ENCODE measurements around the gene NRG3.

Gene NRG3

DNA sequence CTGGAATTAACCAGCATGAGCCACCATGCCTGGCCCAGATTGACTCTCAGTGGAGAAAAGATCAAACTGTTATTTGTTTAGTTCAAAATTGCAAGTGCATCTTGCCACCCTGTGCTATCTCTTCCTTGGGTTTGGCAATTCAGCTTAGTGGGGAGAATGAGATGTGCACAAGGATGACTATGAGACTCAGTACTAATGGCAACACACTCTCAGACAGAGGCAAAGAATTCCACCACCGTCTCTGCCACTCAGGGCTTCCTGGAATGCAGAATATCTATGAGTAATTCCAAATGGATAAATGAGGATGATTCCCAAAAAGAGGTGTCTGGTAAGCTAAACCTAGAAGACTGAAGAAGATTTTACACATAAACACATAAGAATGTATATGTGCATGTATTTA is 525.8 kb downstream of the NRG3 start:
- TF ChIP-seq, protein P1, sequence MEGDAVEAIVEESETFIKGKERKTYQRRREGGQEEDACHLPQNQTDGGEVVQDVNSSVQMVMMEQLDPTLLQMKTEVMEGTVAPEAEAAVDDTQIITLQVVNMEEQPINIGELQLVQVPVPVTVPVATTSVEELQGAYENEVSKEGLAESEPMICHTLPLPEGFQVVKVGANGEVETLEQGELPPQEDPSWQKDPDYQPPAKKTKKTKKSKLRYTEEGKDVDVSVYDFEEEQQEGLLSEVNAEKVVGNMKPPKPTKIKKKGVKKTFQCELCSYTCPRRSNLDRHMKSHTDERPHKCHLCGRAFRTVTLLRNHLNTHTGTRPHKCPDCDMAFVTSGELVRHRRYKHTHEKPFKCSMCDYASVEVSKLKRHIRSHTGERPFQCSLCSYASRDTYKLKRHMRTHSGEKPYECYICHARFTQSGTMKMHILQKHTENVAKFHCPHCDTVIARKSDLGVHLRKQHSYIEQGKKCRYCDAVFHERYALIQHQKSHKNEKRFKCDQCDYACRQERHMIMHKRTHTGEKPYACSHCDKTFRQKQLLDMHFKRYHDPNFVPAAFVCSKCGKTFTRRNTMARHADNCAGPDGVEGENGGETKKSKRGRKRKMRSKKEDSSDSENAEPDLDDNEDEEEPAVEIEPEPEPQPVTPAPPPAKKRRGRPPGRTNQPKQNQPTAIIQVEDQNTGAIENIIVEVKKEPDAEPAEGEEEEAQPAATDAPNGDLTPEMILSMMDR (IDR thresholded peaks at IDR 0.05; ENCODE audit: insufficient read depth, low read depth, low read length, missing control alignments), result no peak
- no peak for DNase-seq (ENCODE audit: low read depth)
- H3K4me3 ChIP-seq (ENCODE audit: low read depth, low read length), result no peak overlapping the region

DNA sequence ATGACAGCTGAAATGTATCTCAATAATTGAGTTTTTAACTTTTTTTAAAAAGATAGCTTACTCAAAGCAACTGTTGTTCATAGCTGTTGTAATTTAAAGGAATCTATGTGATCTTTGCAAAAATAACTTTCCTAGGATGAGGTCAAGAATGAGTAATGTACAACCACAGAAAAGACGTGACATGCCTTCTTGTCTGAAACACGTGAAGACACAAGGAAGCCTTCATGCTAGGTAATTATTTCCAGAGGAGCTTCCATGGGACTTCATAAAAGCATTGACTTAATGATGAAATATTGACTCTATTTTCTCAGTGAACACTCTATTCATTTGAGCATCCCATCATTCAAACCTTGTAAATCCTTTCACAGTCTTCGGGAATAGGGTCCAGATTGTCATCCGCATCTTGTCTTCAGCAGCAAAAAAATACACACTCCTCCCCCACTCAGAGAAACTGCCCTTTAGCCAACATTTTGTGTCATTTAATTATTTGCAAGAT is 528.0 kb downstream of the NRG3 start:
- H3K4me3 ChIP-seq (ENCODE audit: low read depth, low read length), result no peak overlapping the region
- DNase-seq (ENCODE audit: low read depth), result no peak
- TF ChIP-seq, protein P1 (IDR thresholded peaks at IDR 0.05; ENCODE audit: insufficient read depth, low read depth, low read length, missing control alignments), result no peak

DNA sequence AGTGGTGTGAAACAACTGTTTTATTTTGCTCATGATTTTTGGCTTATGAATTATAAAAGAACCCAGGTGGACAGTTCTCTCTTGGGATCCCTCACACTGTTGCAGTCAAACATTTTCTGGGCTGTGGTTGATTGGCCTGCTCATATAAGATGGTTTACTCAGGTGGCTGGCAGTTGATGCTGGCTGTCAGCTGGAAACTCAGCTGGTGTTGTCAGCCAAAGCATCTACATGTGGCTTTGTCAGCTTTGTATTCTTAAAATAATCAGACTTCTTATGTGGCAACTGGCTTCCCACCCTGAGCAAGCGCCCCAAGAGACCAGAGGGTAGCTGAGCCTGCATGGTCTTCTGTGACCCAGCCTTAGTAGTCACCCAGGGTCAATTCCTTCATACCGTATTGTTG is 534.7 kb downstream of the NRG3 start:
- DNase-seq (ENCODE audit: low read depth), result no peak
- TF ChIP-seq, protein P1 (IDR thresholded peaks at IDR 0.05; ENCODE audit: insufficient read depth, low read depth, low read length, missing control alignments), result no peak
- H3K4me3 ChIP-seq (ENCODE audit: low read depth, low read length), result no peak overlapping the region

DNA sequence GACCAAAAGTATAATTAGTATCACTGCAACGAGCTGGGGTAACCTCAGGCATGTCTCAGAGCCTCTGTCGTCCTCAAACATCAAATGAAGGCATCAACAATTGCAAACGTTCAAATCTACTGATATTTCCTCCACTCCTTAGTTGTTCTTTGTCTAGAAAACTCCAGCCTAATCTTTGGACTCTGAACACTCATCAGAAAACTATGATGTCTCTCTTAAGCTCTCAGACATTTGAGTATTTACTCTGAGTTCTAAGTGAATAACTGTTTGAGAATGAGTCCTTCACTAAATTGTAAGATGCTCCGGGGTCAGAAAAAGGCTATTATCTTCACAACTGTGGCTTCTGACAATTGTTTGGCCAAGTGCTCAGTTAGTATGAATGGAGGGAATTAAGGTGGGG is 536.4 kb downstream of the NRG3 start:
- no peak for DNase-seq (ENCODE audit: low read depth)
- TF ChIP-seq, protein P1 (IDR thresholded peaks at IDR 0.05; ENCODE audit: insufficient read depth, low read depth, low read length, missing control alignments), result no peak
- H3K4me3 ChIP-seq (ENCODE audit: low read depth, low read length), result no peak overlapping the region

DNA sequence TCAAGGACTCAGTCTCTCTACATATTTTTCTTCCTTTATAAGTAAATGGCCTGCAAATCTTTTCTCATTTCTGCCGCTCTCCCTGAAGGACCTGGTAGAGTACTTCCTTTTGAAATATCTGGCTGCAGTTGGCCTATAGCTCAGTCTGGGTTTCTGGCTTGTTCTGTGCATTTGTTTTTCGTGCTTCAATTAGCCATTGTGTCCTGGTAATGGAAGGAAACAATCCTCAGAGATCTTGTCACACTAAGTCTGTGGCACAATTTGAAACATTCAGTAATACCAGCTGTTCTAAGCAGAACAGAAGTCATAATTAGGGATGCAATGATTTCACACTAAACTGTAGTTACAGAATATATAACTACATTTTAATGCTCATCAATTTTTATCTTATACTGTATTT is 545.0 kb downstream of the NRG3 start:
- TF ChIP-seq, protein P1 (IDR thresholded peaks at IDR 0.05; ENCODE audit: insufficient read depth, low read depth, low read length, missing control alignments), result no peak
- DNase-seq (ENCODE audit: low read depth), result no peak
- no peak overlapping the region for H3K4me3 ChIP-seq (ENCODE audit: low read depth, low read length)

DNA sequence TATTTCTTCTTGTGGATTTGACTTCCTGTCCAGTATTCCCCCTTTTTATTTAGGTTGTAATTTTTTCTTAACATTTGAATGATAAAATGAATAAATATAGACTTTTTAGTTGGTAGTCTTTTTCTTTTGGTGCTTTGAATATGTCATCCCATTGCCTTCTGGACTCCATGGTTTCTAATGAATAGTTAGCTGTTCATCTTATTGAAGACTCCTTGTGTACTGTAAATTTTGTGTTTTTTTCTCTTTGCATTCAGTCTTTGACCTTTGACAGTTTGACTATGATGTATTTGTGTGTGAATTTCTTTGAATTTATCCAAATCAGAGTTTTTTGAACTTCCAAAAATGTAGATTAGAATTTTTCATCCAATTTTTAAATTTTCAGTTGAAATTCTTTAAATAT is 554.3 kb downstream of the NRG3 start:
- no peak for DNase-seq (ENCODE audit: low read depth)
- TF ChIP-seq, protein P1 (IDR thresholded peaks at IDR 0.05; ENCODE audit: insufficient read depth, low read depth, low read length, missing control alignments), result no peak
- no peak overlapping the region for H3K4me3 ChIP-seq (ENCODE audit: low read depth, low read length)

DNA sequence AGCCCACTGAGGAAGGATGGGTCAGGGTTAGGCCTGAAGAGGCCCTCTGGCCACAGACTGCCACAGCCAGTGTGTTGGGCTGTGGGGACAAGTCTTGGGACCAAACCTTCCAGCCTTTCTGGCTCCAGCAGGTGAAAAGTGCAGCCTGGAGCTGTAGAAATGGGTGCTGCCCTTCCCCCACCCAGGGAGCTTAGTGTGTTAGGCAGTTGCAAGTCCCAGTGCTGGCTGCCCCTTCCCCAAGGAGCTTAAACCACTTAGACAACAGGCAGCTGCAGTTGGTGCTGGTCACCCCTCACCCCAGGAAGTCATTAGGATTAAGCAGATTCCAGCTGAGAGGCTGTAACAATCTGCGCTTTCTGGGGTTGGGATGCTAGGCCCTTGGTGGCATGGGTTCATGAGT is 563.3 kb downstream of the NRG3 start:
- TF ChIP-seq, protein P1 (IDR thresholded peaks at IDR 0.05; ENCODE audit: insufficient read depth, low read depth, low read length, missing control alignments), result no peak
- DNase-seq (ENCODE audit: low read depth), result no peak
- no peak overlapping the region for H3K4me3 ChIP-seq (ENCODE audit: low read depth, low read length)

Measured in GM12865 (cell line).